Effector memory CD8-positive, alpha-beta T cell (primary cell): ENCODE measurements around the gene TBXA2R.

Source experiments
- ATAC-seq: fragments of 150-1000 bp; cut with Tn5 transposase; replicated peaks from 2 replicates; pipeline ENCODE4 v1.10.0; 2021; ENCODE audit warnings: mild to moderate bottlenecking, moderate library complexity
- DNase-seq, 3 experiments: peaks; one replicate each; pipeline ENCODE4 v3.0.0; 2021
- H3K27ac Mint-ChIP-seq, 2 donors: one replicate each; pipeline ENCODE4 v1.8.0; 2022; ENCODE audit warnings: mild to moderate bottlenecking in 2 of 2, mixed read lengths in 2 of 2, moderate library complexity in 2 of 2
- H3K27me3 Mint-ChIP-seq, 2 donors: one replicate each; pipeline ENCODE4 v1.8.0; 2022; ENCODE audit warnings: mixed read lengths in 2 of 2
- H3K36me3 Mint-ChIP-seq: one replicate; pipeline ENCODE4 v1.8.0; 2022; ENCODE audit warnings: mild to moderate bottlenecking, moderate library complexity, mixed read lengths; ENCODE audit not compliant: insufficient read depth
- H3K4me1 Mint-ChIP-seq, 2 donors: one replicate each; pipeline ENCODE4 v1.8.0; 2022; ENCODE audit warnings: low read depth in 2 of 2, mixed read lengths in 2 of 2
- H3K4me3 Mint-ChIP-seq, 2 donors: one replicate each; pipeline ENCODE4 v1.8.0; 2022; ENCODE audit warnings: mild to moderate bottlenecking in 2 of 2, mixed read lengths in 2 of 2, moderate library complexity in 2 of 2
- H3K9me3 Mint-ChIP-seq, 2 donors: one replicate each; pipeline ENCODE4 v1.8.0; 2022; ENCODE audit warnings: mixed read lengths in 2 of 2

Gene TBXA2R

GRCh38 chr19:3620145-3620816, 13.6 kb upstream of the TBXA2R start:
- DNase-seq = no peak
- no peak overlapping the region for H3K4me3 Mint-ChIP-seq
- H3K4me1 Mint-ChIP-seq = peaks cover 12 to 19% of the 10 kb centered on the region in 2 donors
- ATAC-seq = no peak
- H3K9me3 Mint-ChIP-seq = no peaks in the 10 kb centered on the region
- no peaks in the 10 kb centered on the region for H3K27me3 Mint-ChIP-seq
- H3K27ac Mint-ChIP-seq = peak overlapping the region in 1 of 2 donors; percentile 17
- peaks cover 30% of the 10 kb centered on the region for H3K36me3 Mint-ChIP-seq

GRCh38 chr19:3619631-3620012, 12.9 kb upstream of the TBXA2R start:
- Mint-ChIP-seq H3K4me1 (peaks cover 7 to 17% of the 10 kb centered on the region in 2 donors), H3K36me3 (peaks cover 33% of the 10 kb centered on the region), H3K27ac (no peak overlapping the region), H3K27me3 (no peaks in the 10 kb centered on the region), H3K9me3 (no peaks in the 10 kb centered on the region), H3K4me3 (no peak overlapping the region)
- ATAC-seq = no peak
- no peak for DNase-seq

GRCh38 chr19:3618811-3619630, 12.3 kb upstream of the TBXA2R start:
- no peaks in the 10 kb centered on the region for H3K9me3 Mint-ChIP-seq
- peaks cover 1 to 11% of the 10 kb centered on the region in 2 donors for H3K4me1 Mint-ChIP-seq
- peaks cover 29% of the 10 kb centered on the region for H3K36me3 Mint-ChIP-seq
- no peaks in the 10 kb centered on the region for H3K27me3 Mint-ChIP-seq
- no peak overlapping the region for H3K4me3 Mint-ChIP-seq
- H3K27ac Mint-ChIP-seq = no peak overlapping the region
- DNase-seq (no peak), ATAC-seq (no peak)

DNA sequence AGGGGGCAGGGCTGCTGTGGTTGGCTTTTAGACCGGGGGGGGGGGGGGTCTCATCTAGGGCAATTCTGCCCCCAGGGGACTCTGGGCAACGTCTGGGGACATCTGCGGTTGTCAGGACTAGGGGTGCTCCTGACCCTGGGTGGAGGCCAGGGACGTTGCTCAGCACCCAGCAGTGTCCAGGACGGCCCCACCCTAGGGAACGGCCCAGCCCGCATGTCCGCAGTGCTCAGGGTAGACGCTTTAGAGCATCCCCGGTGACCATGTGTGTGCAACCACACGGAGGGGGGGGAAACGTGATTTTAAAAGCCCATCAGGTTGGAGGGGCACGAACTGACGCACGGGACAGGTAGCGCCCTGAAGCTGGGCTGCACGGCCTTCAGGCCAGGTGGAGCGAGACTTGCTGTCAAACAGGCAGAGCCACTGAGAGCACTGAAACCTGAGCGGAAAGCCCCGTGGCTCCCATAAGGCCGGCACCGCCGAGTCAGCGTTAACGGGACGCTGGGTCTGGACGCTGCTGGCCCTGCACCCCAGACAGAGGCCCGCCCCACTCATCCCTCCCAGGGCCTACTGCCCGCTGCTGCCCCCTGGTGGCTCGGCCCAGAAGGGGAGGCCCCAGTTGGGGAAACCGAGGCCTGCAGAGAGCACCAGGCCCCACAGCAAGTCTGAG, 11.6 kb upstream of the TBXA2R start:
- Mint-ChIP-seq H3K4me3 (no peak overlapping the region), H3K27ac (no peak overlapping the region), H3K36me3 (peaks cover 28% of the 10 kb centered on the region), H3K9me3 (no peaks in the 10 kb centered on the region), H3K27me3 (no peaks in the 10 kb centered on the region), H3K4me1 (peaks cover 0 to 9% of the 10 kb centered on the region in 2 donors)
- DNase-seq (peak; percentile 34 to 44 (median 35)), ATAC-seq (peak; percentile 56)

DNA sequence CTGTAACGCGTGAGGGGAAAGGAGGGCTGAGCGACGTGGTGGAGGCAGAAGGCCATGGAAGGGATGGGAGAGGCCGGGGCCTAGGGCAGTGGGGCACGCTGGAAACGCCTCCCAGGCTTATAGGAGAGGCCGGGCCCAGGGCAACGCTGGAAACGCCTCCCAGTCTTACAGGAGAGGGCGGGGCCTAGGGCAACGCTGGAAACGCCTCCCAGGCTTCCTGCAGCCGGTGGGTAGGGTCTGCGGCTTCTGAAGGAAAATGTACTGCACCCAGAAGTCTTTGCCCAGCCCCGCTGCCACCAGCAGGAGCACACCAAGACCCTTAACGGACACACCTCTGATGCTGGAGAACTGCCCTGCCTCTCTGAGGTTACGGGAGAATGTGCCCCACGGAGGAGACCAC, 10.8 kb upstream of the TBXA2R start:
- DNase-seq = no peak

DNA sequence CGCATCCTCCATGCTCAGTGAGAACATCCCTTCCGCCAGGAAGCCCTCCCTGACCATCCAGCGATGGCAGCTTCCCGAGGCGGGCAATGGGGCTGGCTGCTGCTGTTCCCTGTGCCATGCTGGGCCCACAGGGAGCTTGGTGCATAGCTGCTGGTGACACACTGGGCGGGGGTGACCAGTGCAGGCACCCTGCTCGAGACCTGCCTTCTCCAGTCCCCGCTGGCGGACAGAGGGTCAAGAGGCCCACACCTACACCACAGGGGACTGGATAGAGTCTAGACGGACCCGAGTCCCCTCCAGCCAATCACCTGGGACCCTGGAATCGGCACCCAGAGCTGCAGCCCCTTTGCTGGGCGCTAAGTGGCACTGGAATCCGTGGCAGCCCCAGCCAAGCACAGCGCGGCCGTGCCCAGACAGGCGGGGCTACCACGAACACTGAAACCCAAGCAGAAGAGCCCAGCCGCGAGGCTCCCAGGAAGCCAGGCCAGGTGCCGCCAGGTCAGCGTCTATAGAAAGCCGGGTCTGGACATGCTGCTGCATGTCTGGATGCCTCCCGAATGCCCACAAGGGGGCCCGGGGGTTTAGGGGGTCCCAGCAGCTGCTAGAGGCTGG, 9.0 kb upstream of the TBXA2R start:
- Mint-ChIP-seq H3K9me3 (no peaks in the 10 kb centered on the region), H3K4me3 (no peak overlapping the region), H3K27ac (no peak overlapping the region), H3K27me3 (no peaks in the 10 kb centered on the region), H3K4me1 (peaks cover 0 to 3% of the 10 kb centered on the region in 2 donors), H3K36me3 (peaks cover 17% of the 10 kb centered on the region)
- no peak for ATAC-seq
- no peak for DNase-seq

More for the DNA sequence above, 10.8 kb upstream of the TBXA2R start:
- ATAC-seq = no peak
- peaks cover 0 to 6% of the 10 kb centered on the region in 2 donors for H3K4me1 Mint-ChIP-seq
- H3K27ac Mint-ChIP-seq = no peak overlapping the region
- H3K36me3 Mint-ChIP-seq = peaks cover 20% of the 10 kb centered on the region
- H3K4me3 Mint-ChIP-seq = no peak overlapping the region
- H3K27me3 Mint-ChIP-seq = no peaks in the 10 kb centered on the region
- H3K9me3 Mint-ChIP-seq = no peaks in the 10 kb centered on the region

- H3K27ac Mint-ChIP-seq = no peak overlapping the region
- peaks cover 0 to 3% of the 10 kb centered on the region in 2 donors for H3K4me1 Mint-ChIP-seq
- DNase-seq (no peak), ATAC-seq (no peak)
- H3K27me3 Mint-ChIP-seq = no peaks in the 10 kb centered on the region
- no peaks in the 10 kb centered on the region for H3K9me3 Mint-ChIP-seq
- no peak overlapping the region for H3K4me3 Mint-ChIP-seq
- peaks cover 17% of the 10 kb centered on the region for H3K36me3 Mint-ChIP-seq
Observed at GRCh38 chr19:3614858-3615505, 8.3 kb upstream of the TBXA2R start.

DNA sequence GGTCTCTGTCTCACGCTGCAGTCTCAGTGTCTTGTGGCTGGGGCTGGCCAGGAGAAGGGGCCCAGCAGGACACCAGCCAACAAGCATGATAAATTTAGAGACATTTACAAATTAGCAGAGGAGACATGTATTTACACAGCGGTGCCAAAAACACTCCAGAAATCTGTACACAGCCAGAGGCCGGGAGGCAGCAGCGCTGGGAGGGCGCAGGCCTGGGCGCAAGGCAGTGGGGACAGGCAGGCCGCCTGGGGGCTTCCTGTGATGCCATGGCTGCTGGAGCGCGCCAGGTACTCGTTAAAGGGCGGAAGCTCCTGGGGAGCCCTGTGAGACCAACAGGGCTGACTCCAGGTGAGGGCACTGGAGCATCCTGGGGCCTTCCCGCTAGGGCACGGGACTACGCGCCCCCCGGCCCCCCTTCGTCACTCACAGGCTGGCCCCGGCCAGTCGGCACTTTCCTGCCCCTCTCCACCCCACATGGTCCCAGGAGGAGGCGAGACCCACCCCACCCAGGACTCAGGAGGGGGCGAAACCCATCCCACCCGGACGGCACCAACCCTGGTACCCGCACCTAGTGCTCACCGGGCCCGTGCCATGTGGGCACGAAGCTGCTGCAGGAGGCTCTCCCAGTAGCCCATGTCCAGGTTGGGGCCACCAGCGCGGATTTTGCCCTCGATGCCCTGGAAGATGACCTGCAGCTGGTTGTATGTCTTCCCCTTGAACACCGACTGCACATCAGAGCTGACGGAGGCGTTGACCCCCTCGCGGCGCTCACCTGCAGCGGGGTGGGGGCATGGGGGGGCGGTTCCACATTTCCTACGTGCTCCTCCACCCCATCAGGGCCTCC, 7.4 kb upstream of the TBXA2R start:
- H3K27ac Mint-ChIP-seq = no peak overlapping the region
- H3K4me1 Mint-ChIP-seq = peaks cover 0 to 3% of the 10 kb centered on the region in 2 donors
- H3K4me3 Mint-ChIP-seq = no peak overlapping the region
- no peaks in the 10 kb centered on the region for H3K9me3 Mint-ChIP-seq
- peaks cover 17% of the 10 kb centered on the region for H3K36me3 Mint-ChIP-seq
- ATAC-seq (no peak), DNase-seq (no peak)
- H3K27me3 Mint-ChIP-seq = no peaks in the 10 kb centered on the region

GRCh38 chr19:3612901-3613741, 6.4 kb upstream of the TBXA2R start:
- Mint-ChIP-seq H3K36me3 (peaks cover 17% of the 10 kb centered on the region), H3K27ac (no peak overlapping the region), H3K4me3 (no peak overlapping the region), H3K9me3 (no peaks in the 10 kb centered on the region), H3K4me1 (peaks cover 2 to 4% of the 10 kb centered on the region in 2 donors), H3K27me3 (no peaks in the 10 kb centered on the region)
- ATAC-seq (no peak), DNase-seq (no peak)

DNA sequence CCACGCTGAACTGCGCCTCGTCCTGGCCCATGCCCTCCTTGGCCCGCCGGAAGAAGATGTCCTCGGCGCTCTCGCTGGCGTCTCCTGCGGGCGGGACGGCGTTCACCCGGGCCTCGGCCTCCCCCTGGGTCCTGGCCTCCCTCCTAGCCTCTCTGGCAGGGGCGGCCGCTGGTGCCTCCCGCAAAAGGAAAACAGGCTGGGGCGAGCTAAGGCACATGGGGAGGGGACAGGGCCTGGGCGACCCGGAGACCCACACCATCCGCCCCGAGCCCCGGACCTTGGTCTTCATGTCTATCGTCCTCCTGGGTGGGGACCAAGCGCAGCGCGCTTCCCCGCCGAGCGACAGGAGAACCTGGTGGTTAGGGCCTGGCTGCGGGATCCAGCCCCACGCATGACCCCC, 5.7 kb upstream of the TBXA2R start:
- Mint-ChIP-seq H3K9me3 (no peaks in the 10 kb centered on the region), H3K27me3 (no peaks in the 10 kb centered on the region)

GRCh38 chr19:3611841-3612240, 5.2 kb upstream of the TBXA2R start:
- ATAC-seq (no peak), DNase-seq (no peak)
- Mint-ChIP-seq H3K4me3 (no peak overlapping the region), H3K27ac (no peak overlapping the region), H3K36me3 (peaks cover 8% of the 10 kb centered on the region), H3K4me1 (peaks cover 5 to 6% of the 10 kb centered on the region in 2 donors), H3K27me3 (no peaks in the 10 kb centered on the region), H3K9me3 (no peaks in the 10 kb centered on the region)

More for the DNA sequence above, 5.7 kb upstream of the TBXA2R start:
- DNase-seq (no peak), ATAC-seq (no peak)
- no peak overlapping the region for H3K4me3 Mint-ChIP-seq
- peaks cover 13% of the 10 kb centered on the region for H3K36me3 Mint-ChIP-seq
- H3K4me1 Mint-ChIP-seq = peaks cover 6 to 7% of the 10 kb centered on the region in 2 donors
- no peak overlapping the region for H3K27ac Mint-ChIP-seq
